ENCODE results near the gene ZNF774. TPM values are rescaled to one million over a fixed set of nuclear protein-coding genes. Genes with fewer than 3 reads are reported as not detected.

The ZNF774 gene
- 0.71 to 1.6 TPM (median 1.3 TPM) in 5 replicates for total RNA-seq (2022; extraction: Qiagen RNA extraction)

DNA sequence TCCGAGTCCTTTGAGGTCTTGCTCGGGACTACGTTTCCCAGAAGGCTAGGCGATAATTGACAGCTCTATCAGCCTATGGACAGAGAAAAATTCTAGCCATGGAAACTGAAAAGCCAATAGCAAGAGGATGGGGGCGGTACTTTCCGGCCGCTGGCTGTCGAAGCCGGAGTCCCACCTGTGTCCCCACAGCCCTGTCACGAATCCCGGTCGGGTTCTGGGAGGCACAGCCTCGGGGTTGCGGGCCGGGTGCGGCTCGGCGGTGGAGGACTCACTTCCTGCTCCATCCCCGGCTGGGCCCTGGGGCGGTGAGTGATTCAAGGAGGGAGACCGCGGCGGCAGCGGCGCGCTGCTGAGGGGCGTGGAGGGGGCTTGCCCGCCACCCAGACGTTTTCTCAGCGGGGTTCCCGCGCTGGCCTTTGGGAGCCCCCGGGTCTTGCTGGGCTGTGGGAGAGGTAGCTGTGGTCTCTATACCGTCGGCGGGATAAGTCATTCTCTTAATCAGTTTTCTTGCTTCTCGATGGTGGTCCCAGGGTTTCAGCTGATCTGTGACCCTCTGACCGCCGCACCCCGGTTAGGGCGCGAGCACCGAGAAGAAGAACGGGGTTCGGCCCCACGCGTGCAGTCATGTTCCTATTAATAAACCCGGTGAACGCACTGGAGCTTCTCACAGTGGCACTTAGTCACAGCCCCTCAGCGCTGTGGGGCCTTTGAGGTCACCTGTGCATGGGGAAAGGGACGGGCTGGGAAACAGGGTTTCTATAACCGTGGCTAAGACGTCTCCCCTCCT is at the start of gene ZNF774:
Gene ZNF774, plus strand, starts transcription at position 178 of the 787 bp plus-strand sequence. CDS start 2,377 bp downstream, outside the sequence.

GRCh38 chr15:90387534-90388461 is 35.7 kb downstream of the ZNF774 start, which contains the start of gene IQGAP1:
Gene IQGAP1, plus strand, starts transcription at chr15:90388242. Its CDS starts 100 bp downstream, at chr15:90388342.

Other genes with a start within 250 kb of the ZNF774 start
- 38.9 to 51.0 TPM (median 45.3 TPM) in 5 replicates for gene IDH2, start 249.8 kb upstream of the ZNF774 start, total RNA-seq (2022; extraction: Qiagen RNA extraction)
- 51.9 to 80.6 TPM (median 71.1 TPM) in 5 replicates for gene SEMA4B, start 151.0 kb upstream of the ZNF774 start, total RNA-seq (2022; extraction: Qiagen RNA extraction)
- gene CIB1, start 118.3 kb upstream of the ZNF774 start, total RNA-seq (2022; extraction: Qiagen RNA extraction): 184 to 200 TPM (median 193 TPM) in 5 replicates
- 3.6 to 4.5 TPM (median 4.1 TPM) in 5 replicates for gene GDPGP1, start 118.1 kb upstream of the ZNF774 start, total RNA-seq (2022; extraction: Qiagen RNA extraction)
- 0.09 to 0.25 TPM (median 0.12 TPM) in 5 replicates for gene TTLL13, start 102.7 kb upstream of the ZNF774 start, total RNA-seq (2022; extraction: Qiagen RNA extraction)
- 102 to 114 TPM (median 108 TPM) in 5 replicates for gene NGRN, start 86.6 kb upstream of the ZNF774 start, total RNA-seq (2022; extraction: Qiagen RNA extraction)
- 198 to 238 TPM (median 230 TPM) in 5 replicates for gene IQGAP1, start 36.0 kb downstream of the ZNF774 start, total RNA-seq (2022; extraction: Qiagen RNA extraction)
- 18.5 to 27.8 TPM (median 26.5 TPM) in 5 replicates for gene CRTC3, start 177.6 kb downstream of the ZNF774 start, total RNA-seq (2022; extraction: Qiagen RNA extraction)